ENCODE measurements around the gene NID1. TPM values are rescaled to one million over a fixed set of nuclear protein-coding genes. Genes with fewer than 3 reads are reported as not detected.

The NID1 gene
- total RNA-seq, 1 experiment from 2014 or later, result 19.2 TPM

DNA sequence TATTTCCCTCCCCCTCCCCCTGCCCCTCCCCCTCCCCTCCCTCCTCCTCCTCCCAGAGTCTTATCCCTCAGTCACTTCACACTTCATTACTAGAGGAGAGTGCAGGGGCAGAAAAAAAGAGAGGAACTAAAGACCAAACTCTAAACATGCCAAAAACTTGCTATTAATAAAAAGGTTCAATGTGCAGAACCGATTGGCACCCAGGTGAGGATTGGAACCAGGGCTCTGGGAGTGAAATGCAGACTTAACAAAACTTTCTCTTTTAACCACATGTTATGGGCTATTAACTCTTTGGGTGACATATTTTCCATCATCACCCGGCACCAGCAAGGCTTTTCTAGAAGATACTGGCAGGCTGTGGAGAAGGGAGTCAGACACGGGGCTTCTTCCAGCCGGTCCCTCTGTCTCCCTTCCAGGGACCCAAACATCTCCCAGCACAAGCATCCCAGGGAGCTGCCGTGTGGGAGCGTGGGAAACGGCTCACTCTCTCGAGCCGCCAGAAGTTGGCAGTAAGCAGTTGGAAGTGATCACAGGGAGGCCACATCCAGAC is 13.6 kb downstream of the NID1 start:
- Mint-ChIP-seq H3K4me3 (no peak overlapping the region), H3K27ac (no peak overlapping the region), H3K36me3 (no peaks in the 10 kb centered on the region; the same call in 1 of the 2 replicates), H3K27me3 (ENCODE audit: low read depth) (no peaks in the 10 kb centered on the region), H3K4me1 (peaks cover 17% of the 10 kb centered on the region), H3K9me3 (peaks cover 8% of the 10 kb centered on the region)
- CTCF ChIA-PET, result interaction anchor here (1.8 kb wide), 1 partner anchor 80 kb away, joined by 8 read pairs; no protein-coding TSS in a partner anchor
- POLR2A ChIA-PET, result no interaction called here
- DNase-seq (ENCODE audit: low spot score), result peak; percentile 19
- no peak for ATAC-seq
- TF ChIP-seq NR2C2 (CRISPR knock-in tag; IDR thresholded peaks at IDR 0.05) (no peak), ERG (CRISPR knock-in tag; IDR thresholded peaks at IDR 0.05) (no peak), ZNF138 (CRISPR knock-in tag; conservative IDR thresholded peaks at IDR 0.05) (no peak), ATF1 (CRISPR knock-in tag; IDR thresholded peaks at IDR 0.05) (no peak), CBFB (CRISPR knock-in tag; IDR thresholded peaks at IDR 0.05; ENCODE audit: low read depth) (no peak), GTF2I (CRISPR knock-in tag; conservative IDR thresholded peaks at IDR 0.05) (no peak)
- TF ChIP-seq, protein P1, sequence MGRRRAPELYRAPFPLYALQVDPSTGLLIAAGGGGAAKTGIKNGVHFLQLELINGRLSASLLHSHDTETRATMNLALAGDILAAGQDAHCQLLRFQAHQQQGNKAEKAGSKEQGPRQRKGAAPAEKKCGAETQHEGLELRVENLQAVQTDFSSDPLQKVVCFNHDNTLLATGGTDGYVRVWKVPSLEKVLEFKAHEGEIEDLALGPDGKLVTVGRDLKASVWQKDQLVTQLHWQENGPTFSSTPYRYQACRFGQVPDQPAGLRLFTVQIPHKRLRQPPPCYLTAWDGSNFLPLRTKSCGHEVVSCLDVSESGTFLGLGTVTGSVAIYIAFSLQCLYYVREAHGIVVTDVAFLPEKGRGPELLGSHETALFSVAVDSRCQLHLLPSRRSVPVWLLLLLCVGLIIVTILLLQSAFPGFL (CRISPR knock-in tag; IDR thresholded peaks at IDR 0.05; ENCODE audit: borderline replicate concordance), result no peak
- TF ChIP-seq, protein P2, sequence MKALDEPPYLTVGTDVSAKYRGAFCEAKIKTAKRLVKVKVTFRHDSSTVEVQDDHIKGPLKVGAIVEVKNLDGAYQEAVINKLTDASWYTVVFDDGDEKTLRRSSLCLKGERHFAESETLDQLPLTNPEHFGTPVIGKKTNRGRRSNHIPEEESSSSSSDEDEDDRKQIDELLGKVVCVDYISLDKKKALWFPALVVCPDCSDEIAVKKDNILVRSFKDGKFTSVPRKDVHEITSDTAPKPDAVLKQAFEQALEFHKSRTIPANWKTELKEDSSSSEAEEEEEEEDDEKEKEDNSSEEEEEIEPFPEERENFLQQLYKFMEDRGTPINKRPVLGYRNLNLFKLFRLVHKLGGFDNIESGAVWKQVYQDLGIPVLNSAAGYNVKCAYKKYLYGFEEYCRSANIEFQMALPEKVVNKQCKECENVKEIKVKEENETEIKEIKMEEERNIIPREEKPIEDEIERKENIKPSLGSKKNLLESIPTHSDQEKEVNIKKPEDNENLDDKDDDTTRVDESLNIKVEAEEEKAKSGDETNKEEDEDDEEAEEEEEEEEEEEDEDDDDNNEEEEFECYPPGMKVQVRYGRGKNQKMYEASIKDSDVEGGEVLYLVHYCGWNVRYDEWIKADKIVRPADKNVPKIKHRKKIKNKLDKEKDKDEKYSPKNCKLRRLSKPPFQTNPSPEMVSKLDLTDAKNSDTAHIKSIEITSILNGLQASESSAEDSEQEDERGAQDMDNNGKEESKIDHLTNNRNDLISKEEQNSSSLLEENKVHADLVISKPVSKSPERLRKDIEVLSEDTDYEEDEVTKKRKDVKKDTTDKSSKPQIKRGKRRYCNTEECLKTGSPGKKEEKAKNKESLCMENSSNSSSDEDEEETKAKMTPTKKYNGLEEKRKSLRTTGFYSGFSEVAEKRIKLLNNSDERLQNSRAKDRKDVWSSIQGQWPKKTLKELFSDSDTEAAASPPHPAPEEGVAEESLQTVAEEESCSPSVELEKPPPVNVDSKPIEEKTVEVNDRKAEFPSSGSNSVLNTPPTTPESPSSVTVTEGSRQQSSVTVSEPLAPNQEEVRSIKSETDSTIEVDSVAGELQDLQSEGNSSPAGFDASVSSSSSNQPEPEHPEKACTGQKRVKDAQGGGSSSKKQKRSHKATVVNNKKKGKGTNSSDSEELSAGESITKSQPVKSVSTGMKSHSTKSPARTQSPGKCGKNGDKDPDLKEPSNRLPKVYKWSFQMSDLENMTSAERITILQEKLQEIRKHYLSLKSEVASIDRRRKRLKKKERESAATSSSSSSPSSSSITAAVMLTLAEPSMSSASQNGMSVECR (CRISPR knock-in tag; IDR thresholded peaks at IDR 0.05; ENCODE audit: borderline replicate concordance), result no peak

GRCh38 chr1:236045771-236046170 is 19.1 kb downstream of the NID1 start:
- ChIA-PET POLR2A (no interaction called here), CTCF (no interaction called here)
- H3K9me3 Mint-ChIP-seq, result peaks cover 8% of the 10 kb centered on the region; the same call in 1 of the 2 replicates
- H3K36me3 Mint-ChIP-seq, result peaks cover 12% of the 10 kb centered on the region
- no peaks in the 10 kb centered on the region for H3K27me3 Mint-ChIP-seq (ENCODE audit: low read depth)
- ATAC-seq (no peak), DNase-seq (ENCODE audit: low spot score) (no peak)
- H3K4me3 Mint-ChIP-seq, result no peak overlapping the region
- H3K27ac Mint-ChIP-seq, result no peak overlapping the region
- H3K4me1 Mint-ChIP-seq, result peaks cover 4% of the 10 kb centered on the region; the same call in 1 of the 2 replicates
- TF ChIP-seq NFE2L1 (CRISPR knock-in tag; IDR thresholded peaks at IDR 0.05) (no peak), HMGA2 (CRISPR knock-in tag; IDR thresholded peaks at IDR 0.05) (no peak), ZNF671 (CRISPR knock-in tag; IDR thresholded peaks at IDR 0.05) (no peak), JUN (CRISPR knock-in tag; IDR thresholded peaks at IDR 0.05) (no peak), HMGXB4 (CRISPR knock-in tag; IDR thresholded peaks at IDR 0.05) (no peak), GABPB1 (CRISPR knock-in tag; IDR thresholded peaks at IDR 0.05) (no peak), ATF6 (CRISPR knock-in tag; IDR thresholded peaks at IDR 0.05) (no peak)
- TF ChIP-seq, protein P3, sequence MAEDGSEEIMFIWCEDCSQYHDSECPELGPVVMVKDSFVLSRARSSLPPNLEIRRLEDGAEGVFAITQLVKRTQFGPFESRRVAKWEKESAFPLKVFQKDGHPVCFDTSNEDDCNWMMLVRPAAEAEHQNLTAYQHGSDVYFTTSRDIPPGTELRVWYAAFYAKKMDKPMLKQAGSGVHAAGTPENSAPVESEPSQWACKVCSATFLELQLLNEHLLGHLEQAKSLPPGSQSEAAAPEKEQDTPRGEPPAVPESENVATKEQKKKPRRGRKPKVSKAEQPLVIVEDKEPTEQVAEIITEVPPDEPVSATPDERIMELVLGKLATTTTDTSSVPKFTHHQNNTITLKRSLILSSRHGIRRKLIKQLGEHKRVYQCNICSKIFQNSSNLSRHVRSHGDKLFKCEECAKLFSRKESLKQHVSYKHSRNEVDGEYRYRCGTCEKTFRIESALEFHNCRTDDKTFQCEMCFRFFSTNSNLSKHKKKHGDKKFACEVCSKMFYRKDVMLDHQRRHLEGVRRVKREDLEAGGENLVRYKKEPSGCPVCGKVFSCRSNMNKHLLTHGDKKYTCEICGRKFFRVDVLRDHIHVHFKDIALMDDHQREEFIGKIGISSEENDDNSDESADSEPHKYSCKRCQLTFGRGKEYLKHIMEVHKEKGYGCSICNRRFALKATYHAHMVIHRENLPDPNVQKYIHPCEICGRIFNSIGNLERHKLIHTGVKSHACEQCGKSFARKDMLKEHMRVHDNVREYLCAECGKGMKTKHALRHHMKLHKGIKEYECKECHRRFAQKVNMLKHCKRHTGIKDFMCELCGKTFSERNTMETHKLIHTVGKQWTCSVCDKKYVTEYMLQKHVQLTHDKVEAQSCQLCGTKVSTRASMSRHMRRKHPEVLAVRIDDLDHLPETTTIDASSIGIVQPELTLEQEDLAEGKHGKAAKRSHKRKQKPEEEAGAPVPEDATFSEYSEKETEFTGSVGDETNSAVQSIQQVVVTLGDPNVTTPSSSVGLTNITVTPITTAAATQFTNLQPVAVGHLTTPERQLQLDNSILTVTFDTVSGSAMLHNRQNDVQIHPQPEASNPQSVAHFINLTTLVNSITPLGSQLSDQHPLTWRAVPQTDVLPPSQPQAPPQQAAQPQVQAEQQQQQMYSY (CRISPR knock-in tag; IDR thresholded peaks at IDR 0.05), result no peak
- TF ChIP-seq, protein P4, sequence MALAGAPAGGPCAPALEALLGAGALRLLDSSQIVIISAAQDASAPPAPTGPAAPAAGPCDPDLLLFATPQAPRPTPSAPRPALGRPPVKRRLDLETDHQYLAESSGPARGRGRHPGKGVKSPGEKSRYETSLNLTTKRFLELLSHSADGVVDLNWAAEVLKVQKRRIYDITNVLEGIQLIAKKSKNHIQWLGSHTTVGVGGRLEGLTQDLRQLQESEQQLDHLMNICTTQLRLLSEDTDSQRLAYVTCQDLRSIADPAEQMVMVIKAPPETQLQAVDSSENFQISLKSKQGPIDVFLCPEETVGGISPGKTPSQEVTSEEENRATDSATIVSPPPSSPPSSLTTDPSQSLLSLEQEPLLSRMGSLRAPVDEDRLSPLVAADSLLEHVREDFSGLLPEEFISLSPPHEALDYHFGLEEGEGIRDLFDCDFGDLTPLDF (CRISPR knock-in tag; IDR thresholded peaks at IDR 0.05), result no peak
- TF ChIP-seq, protein P5, sequence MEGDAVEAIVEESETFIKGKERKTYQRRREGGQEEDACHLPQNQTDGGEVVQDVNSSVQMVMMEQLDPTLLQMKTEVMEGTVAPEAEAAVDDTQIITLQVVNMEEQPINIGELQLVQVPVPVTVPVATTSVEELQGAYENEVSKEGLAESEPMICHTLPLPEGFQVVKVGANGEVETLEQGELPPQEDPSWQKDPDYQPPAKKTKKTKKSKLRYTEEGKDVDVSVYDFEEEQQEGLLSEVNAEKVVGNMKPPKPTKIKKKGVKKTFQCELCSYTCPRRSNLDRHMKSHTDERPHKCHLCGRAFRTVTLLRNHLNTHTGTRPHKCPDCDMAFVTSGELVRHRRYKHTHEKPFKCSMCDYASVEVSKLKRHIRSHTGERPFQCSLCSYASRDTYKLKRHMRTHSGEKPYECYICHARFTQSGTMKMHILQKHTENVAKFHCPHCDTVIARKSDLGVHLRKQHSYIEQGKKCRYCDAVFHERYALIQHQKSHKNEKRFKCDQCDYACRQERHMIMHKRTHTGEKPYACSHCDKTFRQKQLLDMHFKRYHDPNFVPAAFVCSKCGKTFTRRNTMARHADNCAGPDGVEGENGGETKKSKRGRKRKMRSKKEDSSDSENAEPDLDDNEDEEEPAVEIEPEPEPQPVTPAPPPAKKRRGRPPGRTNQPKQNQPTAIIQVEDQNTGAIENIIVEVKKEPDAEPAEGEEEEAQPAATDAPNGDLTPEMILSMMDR (IDR thresholded peaks at IDR 0.05), result no peak
